ENCODE data around the gene RPS24.

GRCh38 chr10:78071857-78072179 lies 38.2 kb downstream of the RPS24 start:
- TF ChIP-seq BHLHE40 (IDR thresholded peaks at IDR 0.05; ENCODE audit: borderline replicate concordance) (no peak), FOXK2 (IDR thresholded peaks at IDR 0.05) (no peak), ELF4 (IDR thresholded peaks at IDR 0.05) (no peak), SUZ12 (IDR thresholded peaks at IDR 0.05) (no peak), HDGF (IDR thresholded peaks at IDR 0.05; ENCODE audit: borderline replicate concordance) (no peak)

Data from HEK293T (cell line).